GM21529 (cell line): ENCODE measurements around the gene RSF1.
"Not testable (repeated sequence)": the region's sequence is repeated elsewhere in the genome, so short reads cannot be mapped to it uniquely, and the experiment has no call there.

Source experiments
- ATAC-seq: cut with Tn5 transposase; IDR thresholded peaks from one replicate; pipeline ENCODE4 v1.9.1; 2021; ENCODE audit not compliant: unreplicated experiment

The RSF1 gene

GRCh38 chr11:77636731-77637344, 183.7 kb downstream of the RSF1 start:
- ATAC-seq = no peak

GRCh38 chr11:77633926-77634325, 186.6 kb downstream of the RSF1 start:
- not testable (repeated sequence) for ATAC-seq

- peak; percentile 14 for ATAC-seq
These were observed 190.3 kb downstream of the RSF1 start for GRCh38 chr11:77630157-77630710.

GRCh38 chr11:77619576-77620198, 200.8 kb downstream of the RSF1 start:
- no peak for ATAC-seq

- ATAC-seq = no peak
These were observed 202.6 kb downstream of the RSF1 start for GRCh38 chr11:77617892-77618291.

- no peak for ATAC-seq
These were observed 208.6 kb downstream of the RSF1 start for GRCh38 chr11:77611921-77612320.
